ENCODE data around the gene GMPS.
"Not testable (repeated sequence)": the region's sequence is repeated elsewhere in the genome, so short reads cannot be mapped to it uniquely, and the experiment has no call there.

Gene GMPS

DNA sequence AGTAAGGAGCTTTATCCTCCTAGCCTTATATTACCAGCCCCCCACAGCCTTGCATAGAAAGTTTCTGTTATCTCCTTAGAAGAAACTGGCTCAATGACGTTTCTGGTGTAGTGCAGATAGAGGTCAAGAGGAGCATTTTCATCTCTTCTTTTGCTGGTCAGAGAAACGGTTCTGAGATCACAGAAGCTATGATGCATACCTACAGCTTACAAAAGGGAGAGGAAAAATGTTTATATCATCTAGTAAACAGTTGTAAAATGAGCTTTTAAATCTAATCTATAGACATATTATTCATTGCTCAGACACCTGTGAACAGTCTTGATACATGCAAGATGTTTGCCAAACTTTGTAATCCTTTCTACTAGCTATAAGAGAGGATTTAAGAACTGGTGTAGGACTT, 68.0 kb downstream of the GMPS start:
- peak; percentile 40 to 60 for DNase-seq
- no peak for TF ChIP-seq POLR2A (IDR thresholded peaks at IDR 0.05; ENCODE audit: low read length)
- no peak for TF ChIP-seq GATA1 (IDR thresholded peaks at IDR 0.05; ENCODE audit: low read depth, low read length)

DNA sequence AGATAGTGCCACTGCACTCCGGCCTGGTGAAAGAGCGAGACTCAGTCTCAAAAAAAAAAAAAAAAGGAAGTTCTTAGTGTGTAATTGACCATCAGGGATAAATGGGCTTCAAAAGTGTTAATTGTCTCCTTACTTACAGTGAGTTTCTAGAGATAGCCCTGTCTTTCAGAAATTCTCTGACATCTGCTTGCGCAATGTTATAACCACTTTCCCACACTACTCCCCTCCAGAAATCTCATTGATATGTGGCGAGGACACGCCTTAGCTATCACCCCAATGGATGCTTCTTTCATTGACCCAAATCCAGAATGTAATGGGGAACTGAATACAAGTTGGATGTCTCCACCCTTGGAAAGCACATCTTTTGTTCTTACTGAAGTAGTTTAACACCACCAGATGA, 70.9 kb downstream of the GMPS start:
- DNase-seq, result no peak
- TF ChIP-seq GATA1 (IDR thresholded peaks at IDR 0.05; ENCODE audit: low read depth, low read length) (no peak), POLR2A (IDR thresholded peaks at IDR 0.05; ENCODE audit: low read length) (no peak)

DNA sequence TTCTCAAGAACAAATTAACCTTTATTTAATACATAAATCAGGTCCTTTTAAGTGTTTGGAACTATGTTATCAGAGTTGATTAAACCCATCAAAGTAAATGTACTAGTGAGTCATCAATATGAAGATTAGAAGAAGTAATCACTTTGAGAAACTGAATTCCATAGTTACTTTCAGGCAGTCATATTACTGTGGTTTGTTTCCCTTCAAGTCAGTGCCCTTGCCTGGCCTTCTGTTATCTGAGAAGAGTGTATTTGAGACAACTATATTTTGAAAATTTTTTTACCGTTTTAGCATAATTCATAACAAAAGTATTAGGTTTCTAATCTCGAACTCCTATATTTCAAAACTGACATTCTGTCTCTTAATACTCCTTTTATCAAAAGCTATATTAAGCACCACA, 73.6 kb downstream of the GMPS start:
- no peak for DNase-seq
- TF ChIP-seq GATA1 (IDR thresholded peaks at IDR 0.05; ENCODE audit: low read depth, low read length) (no peak), POLR2A (IDR thresholded peaks at IDR 0.05; ENCODE audit: low read length) (no peak)

DNA sequence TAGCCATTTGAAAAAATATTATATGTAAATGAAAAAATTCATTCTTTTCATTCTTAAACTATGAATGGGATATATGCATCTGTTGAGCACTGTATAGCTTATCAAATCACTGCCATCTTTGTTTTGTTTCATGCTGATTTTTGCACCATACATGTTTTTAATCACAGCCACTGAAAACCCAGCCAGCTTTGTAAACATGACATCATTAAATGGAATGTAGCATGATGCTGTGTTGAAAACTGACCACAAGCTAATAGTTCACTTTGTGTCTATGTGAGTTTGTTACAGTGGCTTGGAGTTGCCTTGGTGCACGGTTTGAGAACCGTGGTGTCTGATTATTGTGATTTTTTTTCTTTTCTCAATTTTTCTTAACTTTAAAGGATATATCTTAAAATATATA, 75.7 kb downstream of the GMPS start:
- TF ChIP-seq GATA1 (IDR thresholded peaks at IDR 0.05; ENCODE audit: low read depth, low read length), result no peak
- TF ChIP-seq POLR2A (IDR thresholded peaks at IDR 0.05; ENCODE audit: low read length), result no peak
- DNase-seq, result no peak

DNA sequence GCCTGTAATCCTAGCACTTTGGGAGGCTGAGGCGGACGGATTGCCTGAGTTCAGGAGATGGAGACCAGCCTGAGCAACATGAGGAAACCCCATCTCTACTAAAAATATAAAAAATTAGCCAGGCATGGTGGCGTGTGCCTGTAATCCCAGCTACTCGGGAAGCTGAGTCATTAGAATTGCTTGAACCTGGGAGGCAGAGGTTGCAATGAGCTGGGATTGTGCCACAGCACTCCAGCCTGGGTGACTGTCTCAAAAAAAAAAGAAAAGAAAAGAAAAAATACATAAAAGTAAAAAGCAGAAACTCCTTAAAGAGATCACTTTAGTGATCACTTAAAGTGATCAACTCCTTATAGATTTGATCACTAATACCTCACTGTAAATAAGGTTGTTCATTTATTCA, 78.0 kb downstream of the GMPS start:
- TF ChIP-seq POLR2A (IDR thresholded peaks at IDR 0.05; ENCODE audit: low read length) (no peak), GATA1 (IDR thresholded peaks at IDR 0.05; ENCODE audit: low read depth, low read length) (no peak)
- DNase-seq, result no peak

DNA sequence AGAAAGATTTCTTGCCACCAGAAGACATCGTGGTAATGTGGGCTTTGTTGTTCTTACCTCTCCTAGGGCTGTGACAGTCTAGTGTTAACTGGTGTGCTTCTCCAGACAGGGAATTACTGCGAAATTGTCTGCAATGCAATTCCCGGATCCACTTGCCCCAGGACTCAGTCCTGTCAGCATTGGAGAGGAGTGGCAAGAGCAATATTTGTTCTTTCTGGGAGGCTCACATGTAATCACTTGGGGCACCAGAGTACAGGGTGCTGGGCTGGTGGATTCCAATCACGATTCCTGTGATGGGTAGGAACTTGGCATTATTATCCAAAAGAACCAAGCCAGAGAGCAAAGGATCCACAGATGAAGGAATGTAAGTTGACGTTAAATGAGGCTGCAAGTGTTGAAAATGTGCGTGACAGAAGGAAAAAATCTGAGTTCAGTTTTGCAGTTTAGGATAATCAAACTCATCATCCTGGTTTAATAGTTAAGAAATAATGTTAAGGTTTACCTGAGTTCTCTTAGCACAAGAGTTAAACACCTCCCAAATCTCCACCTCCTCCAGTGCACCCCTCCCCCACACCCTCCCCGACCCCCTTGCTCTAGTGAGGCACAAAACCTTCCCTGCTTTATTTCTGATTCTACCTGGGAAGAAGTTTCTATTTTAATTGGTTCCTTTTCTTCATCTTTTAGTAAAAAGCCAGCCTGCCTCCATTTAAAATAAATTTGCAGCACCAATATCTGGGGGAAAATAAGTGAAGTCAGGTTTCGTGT, 79.2 kb downstream of the GMPS start:
- no peak for TF ChIP-seq POLR2A (IDR thresholded peaks at IDR 0.05; ENCODE audit: low read length)
- TF ChIP-seq GATA1 (IDR thresholded peaks at IDR 0.05; ENCODE audit: low read depth, low read length), result no peak
- DNase-seq, result no peak

DNA sequence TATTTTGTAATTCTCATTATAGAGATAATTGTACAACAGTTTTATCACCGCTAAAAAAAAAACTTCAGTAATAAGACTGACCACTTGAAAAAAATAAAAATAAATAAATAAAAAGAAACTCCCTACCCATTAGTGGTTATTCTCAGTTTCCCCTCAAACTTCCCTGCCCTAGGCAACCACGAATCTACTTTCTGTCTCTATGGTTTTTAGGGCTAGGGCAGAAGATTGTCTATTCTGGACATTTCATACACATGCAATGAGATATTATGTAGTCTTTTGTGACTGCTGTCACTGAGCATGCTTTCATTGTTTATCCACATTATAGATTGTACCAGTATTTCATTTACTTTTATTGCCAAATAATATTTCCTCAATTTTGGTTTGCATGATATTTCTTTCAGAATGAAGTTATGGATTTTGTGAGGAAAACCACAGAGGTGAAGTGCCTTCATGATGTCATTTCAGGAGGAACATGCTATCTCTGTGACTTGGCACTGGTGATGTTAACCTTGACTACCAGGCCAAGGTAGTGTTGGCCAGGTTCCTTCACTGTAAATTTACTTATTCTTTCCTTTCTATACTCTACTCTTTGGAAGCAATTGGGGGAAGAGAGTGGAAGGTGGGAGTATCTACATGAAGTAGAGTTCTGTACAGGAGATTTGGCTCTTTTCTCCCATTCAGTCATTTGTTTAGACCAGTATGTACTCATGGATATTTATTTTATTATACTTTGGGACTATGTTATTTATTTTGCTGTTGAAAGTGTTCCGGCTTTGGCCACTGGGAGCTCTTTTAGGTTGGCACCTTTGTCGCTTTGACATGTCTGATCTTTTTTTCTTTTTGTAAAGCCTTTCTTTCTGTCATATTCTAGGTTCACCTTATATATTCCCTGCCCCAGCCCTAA, 86.3 kb downstream of the GMPS start:
- TF ChIP-seq POLR2A (IDR thresholded peaks at IDR 0.05; ENCODE audit: low read length) (no peak), GATA1 (IDR thresholded peaks at IDR 0.05; ENCODE audit: low read depth, low read length) (no peak)
- DNase-seq, result no peak

DNA sequence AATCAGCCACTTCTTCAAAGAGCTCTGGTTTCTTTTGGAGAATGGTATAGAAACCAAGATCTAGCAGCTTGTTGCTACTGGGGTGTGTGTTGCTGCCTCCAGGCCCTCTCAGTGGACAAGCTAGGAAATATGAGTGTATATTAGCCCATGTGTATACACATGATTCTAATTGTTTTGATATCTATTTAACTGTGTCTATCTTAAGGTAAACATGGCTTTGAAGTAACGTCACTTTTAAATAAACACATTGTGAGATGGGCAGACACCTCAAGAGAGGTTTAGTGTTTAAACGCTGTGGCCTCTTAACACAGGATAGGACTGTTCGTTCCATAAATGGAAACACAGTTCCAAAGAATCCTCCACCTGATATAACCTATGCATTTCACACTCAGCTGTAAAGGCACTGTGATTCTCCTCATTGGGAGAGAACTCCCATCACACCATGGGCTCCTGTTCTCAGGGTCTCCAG, 87.0 kb downstream of the GMPS start:
- no peak for DNase-seq
- TF ChIP-seq POLR2A (IDR thresholded peaks at IDR 0.05; ENCODE audit: low read length) (no peak), GATA1 (IDR thresholded peaks at IDR 0.05; ENCODE audit: low read depth, low read length) (no peak)

DNA sequence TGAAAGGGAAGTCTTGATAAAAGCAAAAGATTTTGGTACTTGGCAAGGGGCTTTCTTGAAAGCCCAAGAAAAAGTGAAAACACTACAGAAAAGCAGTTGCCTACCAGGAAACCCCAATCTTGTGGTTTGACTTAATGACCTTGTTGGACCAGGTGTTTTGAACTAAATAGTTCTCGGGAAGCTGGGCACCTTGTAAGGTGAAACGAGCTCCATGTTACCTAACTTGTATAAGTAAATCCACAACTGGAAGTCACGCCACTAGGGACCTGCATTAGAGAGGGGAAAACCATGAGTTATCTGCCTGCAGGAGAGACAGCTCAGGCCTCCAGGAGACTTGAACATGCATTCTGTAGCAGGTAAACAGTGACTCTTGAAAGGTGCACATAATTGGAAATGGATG, 88.2 kb downstream of the GMPS start:
- TF ChIP-seq GATA1 (IDR thresholded peaks at IDR 0.05; ENCODE audit: low read depth, low read length) (no peak), POLR2A (IDR thresholded peaks at IDR 0.05; ENCODE audit: low read length) (no peak)
- no peak for DNase-seq

DNA sequence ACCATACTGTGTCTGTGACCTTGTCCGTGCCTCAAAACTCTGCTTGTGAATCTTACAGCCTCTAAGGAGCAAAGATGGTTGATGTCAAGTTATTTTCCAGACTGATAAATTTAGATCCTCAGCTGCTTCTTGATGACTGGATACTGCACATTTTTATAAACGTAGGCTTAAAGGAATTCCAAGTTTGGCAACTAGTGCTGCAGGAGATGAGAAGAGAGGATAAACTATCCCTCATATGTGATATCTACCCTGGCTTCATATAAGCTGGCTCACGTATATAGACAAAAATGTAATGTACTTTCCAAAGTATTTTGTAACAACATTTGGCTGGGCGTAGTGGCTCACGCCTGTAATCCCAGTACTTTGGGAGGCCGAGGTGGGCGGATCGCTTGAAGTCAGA, 89.6 kb downstream of the GMPS start:
- TF ChIP-seq GATA1 (IDR thresholded peaks at IDR 0.05; ENCODE audit: low read depth, low read length) (no peak), POLR2A (IDR thresholded peaks at IDR 0.05; ENCODE audit: low read length) (no peak)
- DNase-seq, result no peak

DNA sequence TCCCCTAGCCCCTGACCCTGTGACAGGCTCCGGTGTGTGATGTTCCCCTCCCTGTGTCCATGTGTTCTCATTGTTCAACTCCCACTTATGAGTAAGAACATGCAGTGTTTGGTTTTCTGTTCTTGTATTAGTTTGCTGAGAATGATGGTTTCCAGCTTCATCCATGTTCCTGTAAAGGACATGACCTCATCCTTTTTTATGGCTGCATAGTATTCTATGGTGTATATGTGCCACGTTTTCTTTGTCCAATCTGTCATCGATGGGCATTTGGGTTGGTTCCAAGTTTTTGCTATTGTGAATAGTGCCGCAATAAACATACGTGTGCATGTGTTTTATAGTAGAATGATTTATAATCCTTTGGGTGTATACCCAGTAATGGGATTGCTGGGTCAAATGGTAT, 90.6 kb downstream of the GMPS start:
- DNase-seq, result not testable (repeated sequence)

DNA sequence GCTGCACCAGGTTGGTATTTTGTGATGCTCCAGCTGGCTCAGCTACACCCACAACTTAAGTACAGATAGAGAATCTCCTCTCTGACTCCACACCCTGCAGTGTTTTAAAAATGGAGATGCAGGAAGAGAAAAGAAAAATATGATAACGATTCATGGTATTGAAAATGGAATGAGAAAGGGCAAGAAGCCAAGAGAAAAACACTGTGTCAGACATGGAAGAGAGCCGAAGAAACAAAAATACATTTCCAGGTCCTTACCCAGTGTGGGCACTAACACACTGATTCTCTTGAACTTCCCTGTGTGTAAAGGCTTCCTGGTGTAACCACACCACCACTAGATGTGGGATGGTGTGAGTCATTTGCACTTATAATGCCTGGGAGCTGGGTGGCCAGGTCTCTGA, 93.1 kb downstream of the GMPS start:
- no peak for TF ChIP-seq GATA1 (IDR thresholded peaks at IDR 0.05; ENCODE audit: low read depth, low read length)
- no peak for TF ChIP-seq POLR2A (IDR thresholded peaks at IDR 0.05; ENCODE audit: low read length)
- no peak for DNase-seq

DNA sequence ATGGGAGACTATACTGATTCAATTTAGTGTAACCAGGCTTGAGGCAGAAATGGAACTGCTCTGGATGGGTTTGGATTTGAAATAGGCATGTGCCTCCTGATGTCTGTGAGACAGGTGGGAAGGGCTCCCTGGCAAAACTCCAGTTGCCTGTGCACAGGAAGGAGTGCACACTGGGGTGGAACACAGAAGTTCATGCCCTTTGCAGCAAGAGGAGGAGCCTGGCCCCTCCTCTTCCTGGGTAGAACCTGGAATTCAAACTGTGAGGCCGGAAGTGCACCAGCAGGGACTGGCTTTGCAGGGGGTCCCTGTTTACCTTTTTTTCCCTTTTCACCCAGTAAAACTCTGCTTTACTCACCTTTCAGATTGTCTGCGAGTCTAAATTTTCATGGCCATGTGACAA, 99.9 kb downstream of the GMPS start:
- no peak for DNase-seq

DNA sequence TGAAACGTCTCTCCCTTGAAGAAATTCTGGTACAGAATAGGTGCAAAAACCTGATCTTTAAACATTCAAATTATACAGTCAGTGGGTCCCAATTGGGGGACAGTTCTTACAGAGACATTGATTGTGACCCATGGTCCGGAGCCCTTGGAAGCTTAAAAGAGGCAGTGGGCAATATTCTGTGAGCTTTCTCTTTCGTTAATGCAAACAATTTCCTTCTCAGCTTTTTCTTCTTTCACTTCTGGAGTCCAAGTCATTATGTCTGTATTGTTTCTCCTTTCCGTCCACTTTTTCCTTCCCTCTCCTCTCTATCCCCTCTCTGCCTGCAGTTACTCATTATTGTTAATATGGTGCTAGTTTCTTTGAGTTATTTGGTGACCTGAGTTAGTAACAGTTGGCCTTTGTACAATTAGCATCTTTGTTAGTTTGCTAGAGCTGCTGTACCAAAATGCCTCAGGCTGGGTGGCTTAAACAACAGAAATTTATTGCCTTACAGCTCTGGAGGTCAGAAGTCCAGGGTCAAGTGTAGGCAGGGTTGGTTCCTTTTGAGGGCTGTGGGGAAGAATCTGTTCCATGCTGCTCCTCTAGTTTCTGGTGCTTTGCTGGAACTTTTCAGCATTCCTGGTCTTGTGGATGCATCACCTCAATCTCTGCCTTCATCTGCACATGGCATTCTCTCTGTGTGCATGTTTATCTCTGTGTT, 102.6 kb downstream of the GMPS start:
- no peak for DNase-seq
- TF ChIP-seq GATA1 (IDR thresholded peaks at IDR 0.05; ENCODE audit: low read depth, low read length), result no peak
- no peak for TF ChIP-seq POLR2A (IDR thresholded peaks at IDR 0.05; ENCODE audit: low read length)

More for the DNA sequence above, 99.9 kb downstream of the GMPS start:
- TF ChIP-seq POLR2A (IDR thresholded peaks at IDR 0.05; ENCODE audit: low read length) (no peak), GATA1 (IDR thresholded peaks at IDR 0.05; ENCODE audit: low read depth, low read length) (no peak)
